ENCODE measurements around the gene HSPA4L. TPM values are rescaled to one million over a fixed set of nuclear protein-coding genes. Genes with fewer than 3 reads are reported as not detected.

HSPA4L gene
- total and polyA plus RNA-seq, 2 of the 4 experiments (the other 2 are of a cell fraction): 0.84 to 2.3 TPM

GRCh38 chr4:127868196-127868595, 86.1 kb downstream of the HSPA4L start:
- Histone ChIP-seq H3K9me1 (ENCODE audit: insufficient read depth, low read length) (no peaks in the 10 kb centered on the region), H3K27ac (ENCODE audit: insufficient read depth, low read length) (no peak overlapping the region), H3K36me3 (ENCODE audit: control insufficient read depth, insufficient read depth, low read length) (no peaks in the 10 kb centered on the region), H4K20me1 (ENCODE audit: insufficient read depth, low read length) (no peaks in the 10 kb centered on the region), H2AK9ac (replicated peaks; ENCODE audit: low read depth, low read length, poor library complexity) (no peak overlapping the region), H3K18ac (ENCODE audit: low read depth, low read length) (no peak overlapping the region), H3K4ac (ENCODE audit: low read depth, low read length) (no peak overlapping the region), H3K14ac (replicated peaks; ENCODE audit: low read depth, low read length) (no peak overlapping the region), H3K23ac (ENCODE audit: low read depth, low read length) (no peak overlapping the region), H3K4me2 (ENCODE audit: low read depth, low read length) (no peak overlapping the region), H2AK5ac (ENCODE audit: low read depth, low read length) (no peak overlapping the region), H3K4me3 (ENCODE audit: insufficient read depth, low read depth, low read length) (no peak overlapping the region), H3K56ac (ENCODE audit: extremely low read depth, insufficient read depth, low read length) (no peak overlapping the region), H2BK15ac (ENCODE audit: low read depth, low read length) (no peak overlapping the region), H3K9me3 (ENCODE audit: control insufficient read depth, insufficient read depth, low read length) (no peaks in the 10 kb centered on the region), H3K9ac (ENCODE audit: low read depth, low read length) (no peak overlapping the region), H3K4me1 (ENCODE audit: control insufficient read depth, insufficient read depth, low read length) (peaks cover 6% of the 10 kb centered on the region), H3K79me1 (ENCODE audit: low read depth in 1 of 2, low read length in 2 of 2) (peaks cover 0 to 11% of the 10 kb centered on the region in 2 experiments; a peak in 1 of 4 replicates), H3K27me3 (ENCODE audit: control insufficient read depth, insufficient read depth, low read length) (no peaks in the 10 kb centered on the region), H2BK120ac (ENCODE audit: low read depth, low read length) (no peak overlapping the region), H2BK20ac (ENCODE audit: low read depth, low read length) (no peak overlapping the region), H4K91ac (ENCODE audit: insufficient read depth, low read depth, low read length) (no peak overlapping the region), H2AFZ (replicated peaks; ENCODE audit: low read length, poor library complexity) (no peak overlapping the region), H4K5ac (ENCODE audit: low read depth, low read length) (no peak overlapping the region), H4K8ac (ENCODE audit: low read depth in 2 of 2, low read length in 2 of 2) (no peak overlapping the region), H2BK5ac (ENCODE audit: low read depth, low read length, poor library complexity, severe bottlenecking) (no peak overlapping the region)
- intact Hi-C loops (cut with micrococcal nuclease) (no loop called here), dilution Hi-C loops (cut with HindIII; ENCODE audit: low sequenced_read_pairs, unreplicated experiment) (no loop called here), in situ Hi-C loops (cut with MboI; ENCODE audit: low sequenced_read_pairs) (no loop called here)
- CTCF ChIA-PET: no interaction called here
- POLR2A ChIA-PET (ENCODE audit: unreplicated experiment): no interaction called here
- BruUV-seq (replicated peaks): no TSS peak
- DNase-seq (peak; percentile 55), ATAC-seq (ENCODE audit: low read depth) (no peak)
- no CpG with 5 or more reads among the region's 2 CpGs for WGBS, 2 experiments (ENCODE audit: extremely low coverage in 2 of 2, insufficient read length in 1 of 2)
- TF ChIP-seq CHD1 (IDR thresholded peaks at IDR 0.05; ENCODE audit: low read depth, low read length) (no peak), MXI1 (IDR thresholded peaks at IDR 0.05; ENCODE audit: borderline replicate concordance, low read depth, low read length) (no peak), CEBPB (IDR thresholded peaks at IDR 0.05; ENCODE audit: low read depth, low read length) (no peak), FOS (IDR thresholded peaks at IDR 0.05; ENCODE audit: low read depth, low read length) (no peak), CTCF (conservative IDR thresholded peaks at IDR 0.05; ENCODE audit: low read depth, low read length) (no peak), MAFK (IDR thresholded peaks at IDR 0.05; ENCODE audit: low read depth, low read length) (no peak), POLR2A (IDR thresholded peaks at IDR 0.05; ENCODE audit: low read depth, low read length) (no peak), ELK1 (IDR thresholded peaks at IDR 0.05; ENCODE audit: borderline replicate concordance, low read depth, low read length) (no peak), RAD21 (IDR thresholded peaks at IDR 0.05; ENCODE audit: low read length) (no peak), RCOR1 (IDR thresholded peaks at IDR 0.05; ENCODE audit: insufficient replicate concordance, low read length) (no peak), SMC3 (IDR thresholded peaks at IDR 0.05; ENCODE audit: low read depth, low read length) (no peak), BHLHE40 (IDR thresholded peaks at IDR 0.05; ENCODE audit: low read depth, low read length) (no peak), NFE2L2 (IDR thresholded peaks at IDR 0.05; ENCODE audit: low read depth, low read length) (no peak), USF2 (IDR thresholded peaks at IDR 0.05; ENCODE audit: low read depth, low read length) (no peak), RFX5 (IDR thresholded peaks at IDR 0.05; ENCODE audit: low read depth, low read length) (no peak)
